ENCODE measurements around the gene GDI1.

Gene GDI1

DNA sequence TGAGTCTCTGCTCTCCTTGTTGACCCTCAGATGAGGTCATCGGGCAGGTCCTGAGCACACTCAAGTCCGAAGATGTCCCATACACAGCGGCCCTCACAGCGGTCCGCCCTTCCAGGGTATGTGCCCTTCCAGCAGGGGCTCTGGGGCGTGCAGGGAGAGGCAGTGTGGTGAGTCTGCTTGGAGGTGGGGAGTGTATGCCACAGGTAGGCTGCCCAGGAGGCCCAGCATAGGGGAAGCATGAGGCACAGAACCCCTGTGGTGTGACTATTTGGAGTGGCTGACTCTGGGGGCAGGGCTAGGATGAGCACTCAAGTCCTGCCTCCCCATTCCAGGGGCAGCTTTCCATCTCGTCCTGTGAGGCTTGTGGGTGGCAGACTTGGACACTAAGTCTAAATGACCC lies 3.3 kb upstream of the GDI1 start:
- in situ Hi-C loops (cut with HindIII; ENCODE audit: low pct_ligation_motif_present, low pct_unique_long_range_greater_than_20kb, low sequenced_read_pairs): no loop called here

GRCh38 chrX:154434394-154435168 lies 2.4 kb upstream of the GDI1 start:
- DNase-seq: no peak
- in situ Hi-C loops (cut with HindIII; ENCODE audit: low pct_ligation_motif_present, low pct_unique_long_range_greater_than_20kb, low sequenced_read_pairs): no loop called here

More for the DNA sequence above, 3.3 kb upstream of the GDI1 start:
- no peak for DNase-seq

DNA sequence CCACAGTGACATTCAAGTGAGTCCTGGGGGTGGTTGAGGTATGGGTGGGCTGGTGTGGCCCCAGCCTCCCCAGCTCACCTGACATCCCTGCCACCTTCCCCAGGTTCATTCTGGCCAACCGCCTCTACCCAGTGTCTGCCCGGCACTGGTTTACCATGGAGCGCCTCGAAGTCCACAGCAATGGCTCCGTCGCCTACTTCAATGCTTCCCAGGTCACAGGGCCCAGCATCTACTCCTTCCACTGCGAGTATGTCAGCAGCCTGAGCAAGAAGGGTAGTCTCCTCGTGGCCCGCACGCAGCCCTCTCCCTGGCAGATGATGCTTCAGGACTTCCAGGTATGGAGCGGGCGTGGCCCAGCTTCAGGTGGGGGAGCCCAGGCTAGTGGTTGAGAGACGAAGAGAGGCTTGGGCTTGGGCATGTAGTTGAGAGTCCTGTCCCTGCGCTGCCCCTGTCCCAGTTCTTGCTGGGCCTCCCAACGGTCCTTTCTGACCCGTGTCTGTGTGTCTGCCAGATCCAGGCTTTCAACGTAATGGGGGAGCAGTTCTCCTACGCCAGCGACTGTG lies 1.7 kb upstream of the GDI1 start:
- no peak for DNase-seq
- in situ Hi-C loops (cut with HindIII; ENCODE audit: low pct_ligation_motif_present, low pct_unique_long_range_greater_than_20kb, low sequenced_read_pairs): no loop called here

DNA sequence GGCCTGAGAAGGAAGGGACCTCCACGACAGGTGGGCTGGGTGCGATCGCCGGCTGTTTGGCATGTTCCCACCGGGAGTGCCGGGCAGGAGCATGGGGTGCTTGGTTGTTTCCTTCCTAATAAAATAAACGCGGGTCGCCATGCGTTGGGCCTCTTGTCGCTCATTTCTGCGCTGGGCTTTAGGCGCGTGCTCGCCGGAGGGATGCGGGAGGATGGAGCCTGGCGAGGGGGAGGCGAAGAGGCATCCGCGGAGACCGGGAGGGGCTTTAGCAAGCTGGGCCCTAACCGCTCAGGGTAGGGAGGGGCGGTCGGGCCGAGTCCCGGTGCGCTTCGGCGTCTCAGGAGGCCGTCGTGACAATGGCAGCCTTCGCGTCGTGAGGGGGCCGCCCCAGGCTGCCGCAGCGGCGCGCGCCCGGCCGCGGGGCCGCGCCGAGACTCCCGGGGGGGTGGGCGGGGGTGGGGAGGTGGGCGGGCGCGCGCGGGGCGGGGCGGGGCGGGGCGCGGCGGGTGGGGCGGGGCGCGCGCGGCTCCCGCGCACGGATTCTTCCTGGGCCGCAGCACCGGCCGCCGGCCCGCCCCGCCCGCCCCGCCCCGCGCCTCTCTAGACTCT lies 476 bp upstream of the GDI1 start:
- DNase-seq: peak; percentile 13
- in situ Hi-C loops (cut with HindIII; ENCODE audit: low pct_ligation_motif_present, low pct_unique_long_range_greater_than_20kb, low sequenced_read_pairs): no loop called here

DNA sequence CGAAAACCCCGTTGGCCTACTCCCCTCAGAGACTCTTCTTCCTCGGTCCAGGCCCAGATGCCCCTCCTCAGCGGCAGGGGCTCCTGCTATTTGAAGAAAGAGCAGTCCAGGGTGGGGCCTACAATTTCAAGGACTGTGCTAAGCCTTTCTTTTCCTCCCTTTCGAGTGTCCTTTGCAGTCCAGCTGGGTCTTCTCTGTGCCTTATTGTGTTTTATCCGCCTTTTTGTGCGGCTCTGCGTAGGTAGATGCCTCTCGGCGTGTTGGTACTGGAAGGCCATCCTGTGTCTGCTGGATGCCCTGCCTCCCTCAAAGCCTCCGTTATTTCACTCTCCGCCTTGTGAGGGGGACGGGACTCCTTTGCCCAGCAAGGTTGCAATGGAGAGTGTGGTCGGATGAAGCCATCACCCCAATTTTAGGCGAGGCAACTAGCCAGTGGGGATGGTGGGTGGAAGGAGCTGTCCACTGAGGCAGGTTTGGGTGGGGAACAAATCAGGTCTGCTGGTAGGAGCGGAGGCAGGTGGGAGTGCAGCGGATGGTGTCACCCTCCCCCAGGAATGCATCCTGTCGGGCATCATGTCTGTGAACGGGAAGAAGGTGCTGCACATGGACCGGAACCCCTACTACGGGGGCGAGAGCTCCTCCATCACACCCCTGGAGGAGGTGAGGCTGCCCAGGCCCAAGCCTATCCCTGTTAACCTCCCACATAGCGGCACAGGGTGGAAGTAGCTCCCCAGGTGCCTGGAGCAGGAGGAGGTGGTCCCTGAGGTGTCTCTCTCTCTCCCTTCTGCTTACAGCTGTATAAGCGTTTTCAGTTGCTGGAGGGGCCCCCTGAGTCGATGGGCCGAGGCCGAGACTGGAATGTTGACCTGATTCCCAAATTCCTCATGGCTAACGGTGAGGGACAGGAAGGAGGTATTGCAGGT lies 1.3 kb downstream of the GDI1 start:
- in situ Hi-C loops (cut with HindIII; ENCODE audit: low pct_ligation_motif_present, low pct_unique_long_range_greater_than_20kb, low sequenced_read_pairs): no loop called here
- DNase-seq: no peak

DNA sequence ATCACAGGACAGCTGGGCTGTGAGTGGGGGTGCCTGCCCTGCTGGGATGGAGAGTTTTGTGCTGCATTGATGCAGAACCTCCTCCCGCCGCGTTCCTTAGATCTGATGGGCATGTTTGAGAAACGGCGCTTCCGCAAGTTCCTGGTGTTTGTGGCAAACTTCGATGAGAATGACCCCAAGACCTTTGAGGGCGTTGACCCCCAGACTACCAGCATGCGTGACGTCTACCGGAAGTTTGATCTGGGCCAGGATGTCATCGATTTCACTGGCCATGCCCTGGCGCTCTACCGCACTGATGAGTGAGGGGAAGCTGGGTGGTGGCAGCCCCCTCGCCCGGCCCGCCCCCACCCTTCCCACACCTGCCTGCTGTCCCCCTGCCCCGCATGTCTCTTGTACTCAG lies 2.9 kb downstream of the GDI1 start:
- DNase-seq: no peak
- in situ Hi-C loops (cut with HindIII; ENCODE audit: low pct_ligation_motif_present, low pct_unique_long_range_greater_than_20kb, low sequenced_read_pairs): no loop called here

DNA sequence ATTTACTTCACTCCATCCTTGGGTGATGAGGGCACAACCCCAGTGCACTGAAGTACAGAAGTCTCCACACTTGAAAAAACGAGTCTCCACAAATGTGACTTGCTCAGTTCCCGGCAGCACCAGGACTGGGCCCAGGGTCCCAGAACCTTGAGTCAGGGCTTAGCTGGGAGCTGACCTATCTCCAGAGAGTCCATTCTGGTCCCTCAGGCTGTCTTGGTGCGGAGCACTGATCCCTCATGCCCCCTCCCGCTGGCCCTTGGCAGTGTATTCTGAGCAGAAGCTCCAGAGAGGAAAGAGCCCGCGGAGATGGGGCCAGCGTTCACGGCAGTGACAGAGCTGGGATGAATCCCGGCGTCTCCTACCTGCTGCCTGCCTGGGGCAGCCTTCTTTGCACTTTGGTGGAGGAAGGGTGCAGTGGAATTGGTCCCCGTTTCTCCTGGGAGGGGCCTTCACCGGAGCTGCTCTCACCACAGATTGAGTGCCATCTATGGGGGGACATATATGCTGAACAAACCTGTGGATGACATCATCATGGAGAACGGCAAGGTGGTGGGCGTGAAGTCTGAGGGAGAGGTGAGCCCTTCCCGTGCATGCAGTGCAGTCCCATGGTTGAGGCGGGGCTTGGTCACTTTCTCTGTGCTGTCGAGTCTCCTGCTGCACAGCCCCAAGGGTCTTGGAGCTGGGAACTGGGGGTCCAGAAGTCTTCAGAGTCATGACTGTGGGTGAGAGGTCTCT lies 3.8 kb downstream of the GDI1 start:
- DNase-seq: no peak
- in situ Hi-C loops (cut with HindIII; ENCODE audit: low pct_ligation_motif_present, low pct_unique_long_range_greater_than_20kb, low sequenced_read_pairs): no loop called here

GRCh38 chrX:154441564-154441963 lies 4.6 kb downstream of the GDI1 start:
- in situ Hi-C loops (cut with HindIII; ENCODE audit: low pct_ligation_motif_present, low pct_unique_long_range_greater_than_20kb, low sequenced_read_pairs): no loop called here
- no peak for DNase-seq

GRCh38 chrX:154441984-154442707 lies 5.2 kb downstream of the GDI1 start:
- in situ Hi-C loops (cut with HindIII; ENCODE audit: low pct_ligation_motif_present, low pct_unique_long_range_greater_than_20kb, low sequenced_read_pairs): no loop called here
- no peak for DNase-seq

- peak; percentile 0 for DNase-seq
- in situ Hi-C loops (cut with HindIII; ENCODE audit: low pct_ligation_motif_present, low pct_unique_long_range_greater_than_20kb, low sequenced_read_pairs): no loop called here
Measured at GRCh38 chrX:154443479-154443910, 6.5 kb downstream of the GDI1 start.

GRCh38 chrX:154443992-154444754 lies 7.2 kb downstream of the GDI1 start, which contains the start of gene FAM50A:
Gene FAM50A (plus strand): TSS chrX:154444141. CDS start chrX:154444236, 95 bp downstream.
- in situ Hi-C loops (cut with HindIII; ENCODE audit: low pct_ligation_motif_present, low pct_unique_long_range_greater_than_20kb, low sequenced_read_pairs): no loop called here

GRCh38 chrX:154444755-154445246 lies 7.8 kb downstream of the GDI1 start:
- in situ Hi-C loops (cut with HindIII; ENCODE audit: low pct_ligation_motif_present, low pct_unique_long_range_greater_than_20kb, low sequenced_read_pairs): no loop called here
- DNase-seq: no peak

More at GRCh38 chrX:154443992-154444754, 7.2 kb downstream of the GDI1 start, which contains the start of gene FAM50A:
- peak; percentile 39 for DNase-seq

GRCh38 chrX:154445776-154446175 lies 8.8 kb downstream of the GDI1 start:
- in situ Hi-C loops (cut with HindIII; ENCODE audit: low pct_ligation_motif_present, low pct_unique_long_range_greater_than_20kb, low sequenced_read_pairs): no loop called here
- no peak for DNase-seq

- in situ Hi-C loops (cut with HindIII; ENCODE audit: low pct_ligation_motif_present, low pct_unique_long_range_greater_than_20kb, low sequenced_read_pairs): no loop called here
- DNase-seq: no peak
Measured at GRCh38 chrX:154446430-154446829, 9.5 kb downstream of the GDI1 start.

GRCh38 chrX:154448484-154448883 lies 11.5 kb downstream of the GDI1 start:
- no peak for DNase-seq
- in situ Hi-C loops (cut with HindIII; ENCODE audit: low pct_ligation_motif_present, low pct_unique_long_range_greater_than_20kb, low sequenced_read_pairs): no loop called here

DNA sequence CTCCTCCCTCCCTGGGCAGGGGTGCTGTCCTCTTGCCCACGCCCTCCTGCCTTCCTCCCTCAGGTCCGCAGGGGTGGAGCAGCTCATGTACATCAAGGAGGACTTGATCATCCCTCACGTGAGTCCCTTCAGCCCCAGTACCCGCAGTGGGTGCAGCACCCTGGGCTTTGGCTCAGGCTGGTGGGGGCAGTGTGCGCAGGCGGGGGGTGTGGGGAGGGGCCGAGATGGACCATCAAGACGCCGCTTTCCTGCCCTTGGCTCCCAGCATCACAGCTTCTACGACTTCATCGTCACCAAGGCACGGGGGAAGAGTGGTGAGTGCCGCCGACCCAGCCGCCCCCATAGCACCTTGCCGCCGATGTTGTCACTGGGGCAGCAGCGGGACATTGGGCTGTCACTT lies 12.7 kb downstream of the GDI1 start:
- no peak for DNase-seq
- in situ Hi-C loops (cut with HindIII; ENCODE audit: low pct_ligation_motif_present, low pct_unique_long_range_greater_than_20kb, low sequenced_read_pairs): no loop called here

- in situ Hi-C loops (cut with HindIII; ENCODE audit: low pct_ligation_motif_present, low pct_unique_long_range_greater_than_20kb, low sequenced_read_pairs): no loop called here
- no peak for DNase-seq
Measured at GRCh38 chrX:154450312-154450711, 13.4 kb downstream of the GDI1 start.

All from ACHN (cell line).